ENCODE data around the gene ATAD2B.
A peak's percentile ranks its signal among the peaks of the same experiment; 100 is the strongest.

The ATAD2B gene

GRCh38 chr2:23827287-23827686, 99.6 kb downstream of the ATAD2B start:
- H3K9ac ChIP-seq (ENCODE audit: low read length): no peak overlapping the region
- H3K27ac ChIP-seq (ENCODE audit: low read depth, low read length, poor library complexity, severe bottlenecking): no peak overlapping the region
- H3K4me2 ChIP-seq (ENCODE audit: low read length): no peak overlapping the region
- no peak overlapping the region for H2AFZ ChIP-seq (ENCODE audit: low read length)
- no peaks in the 10 kb centered on the region for H3K79me2 ChIP-seq (ENCODE audit: insufficient read depth, low read length)
- H3F3A ChIP-seq (ENCODE audit: insufficient read depth, low read length): no peaks in the 10 kb centered on the region
- H3K9me3 ChIP-seq (ENCODE audit: low read length): no peaks in the 10 kb centered on the region
- no peak overlapping the region for H3K4me3 ChIP-seq (ENCODE audit: low read depth, low read length, poor library complexity, severe bottlenecking)
- no peaks in the 10 kb centered on the region for H3K27me3 ChIP-seq (ENCODE audit: insufficient read depth, low read length)
- TF ChIP-seq, protein P1, sequence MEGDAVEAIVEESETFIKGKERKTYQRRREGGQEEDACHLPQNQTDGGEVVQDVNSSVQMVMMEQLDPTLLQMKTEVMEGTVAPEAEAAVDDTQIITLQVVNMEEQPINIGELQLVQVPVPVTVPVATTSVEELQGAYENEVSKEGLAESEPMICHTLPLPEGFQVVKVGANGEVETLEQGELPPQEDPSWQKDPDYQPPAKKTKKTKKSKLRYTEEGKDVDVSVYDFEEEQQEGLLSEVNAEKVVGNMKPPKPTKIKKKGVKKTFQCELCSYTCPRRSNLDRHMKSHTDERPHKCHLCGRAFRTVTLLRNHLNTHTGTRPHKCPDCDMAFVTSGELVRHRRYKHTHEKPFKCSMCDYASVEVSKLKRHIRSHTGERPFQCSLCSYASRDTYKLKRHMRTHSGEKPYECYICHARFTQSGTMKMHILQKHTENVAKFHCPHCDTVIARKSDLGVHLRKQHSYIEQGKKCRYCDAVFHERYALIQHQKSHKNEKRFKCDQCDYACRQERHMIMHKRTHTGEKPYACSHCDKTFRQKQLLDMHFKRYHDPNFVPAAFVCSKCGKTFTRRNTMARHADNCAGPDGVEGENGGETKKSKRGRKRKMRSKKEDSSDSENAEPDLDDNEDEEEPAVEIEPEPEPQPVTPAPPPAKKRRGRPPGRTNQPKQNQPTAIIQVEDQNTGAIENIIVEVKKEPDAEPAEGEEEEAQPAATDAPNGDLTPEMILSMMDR (IDR thresholded peaks at IDR 0.05; ENCODE audit: low read length): no peak
- H3K4me1 ChIP-seq (ENCODE audit: insufficient read depth, low read length, severe bottlenecking): peaks cover 3% of the 10 kb centered on the region
- H3K36me3 ChIP-seq (ENCODE audit: insufficient read depth, low read length): peaks cover 11% of the 10 kb centered on the region; the same call in 1 of the 2 replicates
- H3K9me2 ChIP-seq (ENCODE audit: low read depth, low read length): no peaks in the 10 kb centered on the region
- H4K20me1 ChIP-seq (ENCODE audit: insufficient read depth, low read length): no peaks in the 10 kb centered on the region

DNA sequence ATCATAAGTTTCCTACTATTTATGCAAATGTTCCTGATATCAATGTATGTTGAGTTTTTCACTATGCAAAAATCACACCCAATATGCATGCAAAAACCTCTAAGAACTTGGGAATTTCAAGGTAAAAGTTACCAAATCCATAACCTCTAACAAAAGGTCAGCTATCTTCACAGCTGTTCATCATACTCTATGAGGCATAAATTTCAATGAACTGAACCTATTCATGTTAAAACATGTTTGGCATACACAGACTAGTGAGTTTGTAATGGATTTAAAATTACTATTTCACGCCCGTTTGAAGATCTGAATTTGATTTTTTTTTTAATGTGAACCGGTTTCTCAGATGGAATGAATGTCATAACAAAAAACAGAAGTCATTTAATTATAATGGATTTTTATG, 100.2 kb downstream of the ATAD2B start:
- Histone ChIP-seq H3K9me2 (ENCODE audit: low read depth, low read length) (no peaks in the 10 kb centered on the region), H4K20me1 (ENCODE audit: insufficient read depth, low read length) (no peaks in the 10 kb centered on the region), H3K79me2 (ENCODE audit: insufficient read depth, low read length) (no peaks in the 10 kb centered on the region), H2AFZ (ENCODE audit: low read length) (no peak overlapping the region), H3K4me3 (ENCODE audit: low read depth, low read length, poor library complexity, severe bottlenecking) (no peak overlapping the region), H3K36me3 (ENCODE audit: insufficient read depth, low read length) (peaks cover 13% of the 10 kb centered on the region; the same call in 1 of the 2 replicates), H3K27me3 (ENCODE audit: insufficient read depth, low read length) (no peaks in the 10 kb centered on the region), H3K27ac (ENCODE audit: low read depth, low read length, poor library complexity, severe bottlenecking) (no peak overlapping the region), H3K4me2 (ENCODE audit: low read length) (no peak overlapping the region), H3F3A (ENCODE audit: insufficient read depth, low read length) (no peaks in the 10 kb centered on the region), H3K4me1 (ENCODE audit: insufficient read depth, low read length, severe bottlenecking) (peaks cover 3% of the 10 kb centered on the region), H3K9ac (ENCODE audit: low read length) (no peak overlapping the region), H3K9me3 (ENCODE audit: low read length) (no peaks in the 10 kb centered on the region)
- no peak for TF ChIP-seq EZH2 (IDR thresholded peaks at IDR 0.05; ENCODE audit: borderline replicate concordance, low read length)
- TF ChIP-seq, protein P1 (IDR thresholded peaks at IDR 0.05; ENCODE audit: low read length): no peak

DNA sequence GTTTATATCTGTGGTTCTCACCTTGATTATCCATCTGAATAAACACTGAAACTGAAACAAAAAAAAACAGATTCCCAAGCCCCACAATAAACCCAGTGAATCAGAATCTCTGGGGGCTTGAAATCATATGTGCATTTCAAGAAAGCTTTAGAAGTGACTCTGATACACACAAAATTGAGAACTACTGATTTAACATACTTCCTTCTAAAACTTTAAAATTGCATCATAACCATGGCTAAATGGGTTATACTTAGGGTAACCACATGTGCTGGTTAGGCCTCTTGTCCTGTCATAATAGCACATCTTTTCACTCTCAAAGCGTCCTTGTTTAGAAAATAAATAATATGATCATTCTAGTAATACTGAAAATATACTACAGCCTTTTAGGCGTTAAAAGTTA, 100.9 kb downstream of the ATAD2B start:
- no peak overlapping the region for H2AFZ ChIP-seq (ENCODE audit: low read length)
- no peaks in the 10 kb centered on the region for H3K27me3 ChIP-seq (ENCODE audit: insufficient read depth, low read length)
- no peaks in the 10 kb centered on the region for H3K9me3 ChIP-seq (ENCODE audit: low read length)
- H3K9me2 ChIP-seq (ENCODE audit: low read depth, low read length): no peaks in the 10 kb centered on the region
- peaks cover 13% of the 10 kb centered on the region; the same call in 1 of the 2 replicates for H3K36me3 ChIP-seq (ENCODE audit: insufficient read depth, low read length)
- no peak overlapping the region for H3K4me2 ChIP-seq (ENCODE audit: low read length)
- no peaks in the 10 kb centered on the region for H4K20me1 ChIP-seq (ENCODE audit: insufficient read depth, low read length)
- no peaks in the 10 kb centered on the region for H3F3A ChIP-seq (ENCODE audit: insufficient read depth, low read length)
- peaks cover 3% of the 10 kb centered on the region for H3K4me1 ChIP-seq (ENCODE audit: insufficient read depth, low read length, severe bottlenecking)
- H3K9ac ChIP-seq (ENCODE audit: low read length): no peak overlapping the region
- no peak overlapping the region for H3K4me3 ChIP-seq (ENCODE audit: low read depth, low read length, poor library complexity, severe bottlenecking)
- TF ChIP-seq EZH2 (IDR thresholded peaks at IDR 0.05; ENCODE audit: borderline replicate concordance, low read length): no peak
- H3K27ac ChIP-seq (ENCODE audit: low read depth, low read length, poor library complexity, severe bottlenecking): no peak overlapping the region
- H3K79me2 ChIP-seq (ENCODE audit: insufficient read depth, low read length): no peaks in the 10 kb centered on the region

- TF ChIP-seq, protein P1 (IDR thresholded peaks at IDR 0.05; ENCODE audit: low read length): peak; percentile 81
- TF ChIP-seq EZH2 (IDR thresholded peaks at IDR 0.05; ENCODE audit: borderline replicate concordance, low read length): no peak
- Histone ChIP-seq H3K4me1 (ENCODE audit: insufficient read depth, low read length, severe bottlenecking) (peaks cover 3% of the 10 kb centered on the region), H3K4me2 (ENCODE audit: low read length) (no peak overlapping the region), H3K4me3 (ENCODE audit: low read depth, low read length, poor library complexity, severe bottlenecking) (no peak overlapping the region), H3K9me3 (ENCODE audit: low read length) (no peaks in the 10 kb centered on the region), H3K79me2 (ENCODE audit: insufficient read depth, low read length) (no peaks in the 10 kb centered on the region), H3K27ac (ENCODE audit: low read depth, low read length, poor library complexity, severe bottlenecking) (no peak overlapping the region), H3F3A (ENCODE audit: insufficient read depth, low read length) (no peaks in the 10 kb centered on the region), H3K9ac (ENCODE audit: low read length) (no peak overlapping the region), H2AFZ (ENCODE audit: low read length) (no peak overlapping the region), H3K36me3 (ENCODE audit: insufficient read depth, low read length) (peaks cover 17% of the 10 kb centered on the region; the same call in 1 of the 2 replicates), H3K27me3 (ENCODE audit: insufficient read depth, low read length) (no peaks in the 10 kb centered on the region), H4K20me1 (ENCODE audit: insufficient read depth, low read length) (no peaks in the 10 kb centered on the region), H3K9me2 (ENCODE audit: low read depth, low read length) (no peaks in the 10 kb centered on the region)
Measured at GRCh38 chr2:23824777-23825212, 102.1 kb downstream of the ATAD2B start.

All from OCI-LY1 (cell line).